Activated naive CD8-positive, alpha-beta T cell treated with anti-CD3 and anti-CD28 coated beads, Interleukin-2, amount 50 U/mL, for 16 hours (primary cell): ENCODE data around the gene ABCC8.
A peak's percentile ranks its signal among the peaks of the same experiment; 100 is the strongest.

ENCODE experiments used
- DNase-seq: peaks from one replicate; pipeline ENCODE4 v3.0.0-alpha.2; 2020; ENCODE audit warnings: low read depth, low spot score

ABCC8 gene

DNA sequence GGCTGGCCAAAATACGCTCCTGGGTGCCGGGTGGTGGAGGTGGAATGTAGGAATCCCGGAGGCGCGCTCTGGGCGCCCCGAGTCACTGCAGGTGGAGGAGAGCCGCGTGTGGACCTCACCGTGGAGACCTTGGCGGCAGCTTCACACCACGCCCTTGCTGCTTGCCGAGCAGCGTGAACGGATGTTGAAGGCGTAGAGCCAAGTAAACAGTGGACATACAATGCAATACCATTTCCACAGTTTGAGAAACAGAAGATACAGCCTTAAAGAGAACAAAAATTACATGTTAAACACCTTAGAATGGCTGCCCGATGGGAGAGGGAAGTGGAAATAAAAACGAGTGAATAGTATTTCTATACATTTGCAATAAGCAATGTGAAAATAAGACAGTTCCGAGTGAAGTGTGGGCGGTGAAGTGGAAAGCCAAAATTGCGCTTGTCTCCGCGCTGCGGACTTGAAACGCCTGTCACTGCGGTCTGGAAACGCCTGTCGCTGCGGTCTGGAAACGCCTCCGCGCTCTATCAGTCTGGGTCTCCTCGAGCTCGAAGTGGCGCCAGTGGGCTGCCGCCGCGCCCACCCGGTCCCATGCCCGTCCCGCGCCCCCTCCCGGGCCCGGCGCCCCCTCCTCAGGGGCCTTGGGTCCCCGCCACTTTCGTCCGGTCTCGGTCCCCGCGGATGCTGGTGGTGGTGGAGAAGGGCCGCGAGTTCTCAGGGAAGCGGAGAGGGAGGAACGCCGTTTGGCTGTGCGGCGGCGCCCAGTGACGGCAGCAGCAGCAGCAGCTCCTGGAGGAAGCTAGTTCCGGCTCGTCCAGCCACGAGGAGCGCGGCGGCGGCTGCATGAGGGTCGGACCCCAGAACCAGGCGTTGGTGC, 123.5 kb downstream of the ABCC8 start:
- DNase-seq, result peak; percentile 21

GRCh38 chr11:17351510-17352176, 125.0 kb downstream of the ABCC8 start, which contains the start of gene NCR3LG1:
TSS of gene NCR3LG1 (plus strand) at chr11:17351800. CDS start at chr11:17351970, 170 bp downstream.
- peak; percentile 24 for DNase-seq

- DNase-seq, result no peak
These were observed 125.5 kb downstream of the ABCC8 start for GRCh38 chr11:17351172-17351509.

DNA sequence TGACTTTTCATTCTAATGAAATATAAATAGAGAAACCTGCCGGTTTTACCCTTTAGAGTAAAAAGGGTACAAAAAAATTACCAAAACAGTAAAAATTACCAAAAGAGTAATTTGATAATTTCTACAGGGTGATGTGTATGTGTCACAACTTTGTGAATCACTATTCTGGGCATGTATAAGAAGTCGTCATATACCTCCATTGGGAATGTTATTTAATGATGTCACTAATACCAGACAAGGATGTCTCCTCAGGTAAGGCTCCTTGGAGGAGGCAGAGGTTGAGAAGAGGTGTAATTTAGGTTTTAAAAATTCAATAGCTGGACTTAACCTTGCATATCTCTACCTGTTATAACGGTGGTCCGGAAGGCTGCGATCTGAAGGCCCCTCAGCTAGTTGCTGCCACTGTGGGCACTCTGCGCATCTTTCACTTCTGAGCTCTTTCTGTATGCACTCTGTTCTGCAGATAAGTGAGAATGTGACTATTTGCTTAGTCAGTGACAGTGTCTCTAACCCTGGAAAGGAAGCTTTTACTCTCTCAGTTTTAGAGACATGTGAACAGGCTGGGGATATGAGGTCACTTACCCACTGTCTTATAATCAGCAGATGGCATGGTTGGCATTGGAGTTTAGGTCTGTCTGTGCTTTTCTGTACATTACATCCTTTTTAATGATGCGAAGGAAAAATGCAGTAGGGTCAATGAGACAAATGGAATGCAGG, 126.0 kb downstream of the ABCC8 start:
- DNase-seq, result no peak

GRCh38 chr11:17347676-17348075, 129.0 kb downstream of the ABCC8 start:
- DNase-seq, result no peak

GRCh38 chr11:17343907-17344306, 132.7 kb downstream of the ABCC8 start:
- DNase-seq, result no peak

DNA sequence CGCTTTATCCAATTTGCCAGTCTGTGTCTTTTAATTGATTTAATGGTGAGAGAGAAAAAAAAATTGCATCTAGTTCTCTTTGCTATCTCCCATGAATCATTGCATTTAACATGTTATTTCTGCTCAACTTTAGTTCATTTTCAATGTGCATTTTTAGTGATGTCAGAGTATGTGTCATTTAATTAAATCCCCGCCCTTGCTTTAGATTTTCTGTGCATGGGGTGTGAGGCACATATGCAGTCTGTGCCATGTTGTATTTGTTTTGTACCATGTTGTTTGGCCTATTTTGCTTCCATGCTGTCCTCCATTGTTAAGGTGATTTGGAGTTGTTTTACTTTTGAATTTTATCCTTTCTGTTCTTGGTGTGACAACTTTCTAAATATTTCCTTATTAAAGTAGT, 133.4 kb downstream of the ABCC8 start:
- no peak for DNase-seq
